Activated CD4-positive, CD25-positive, alpha-beta regulatory T cell treated with anti-CD3 and anti-CD28 coated beads, Interleukin-2, amount 50 U/mL, for 24 hours (primary cell): Measurements from ENCODE around the gene PEPD.
A peak's percentile ranks its signal among the peaks of the same experiment; 100 is the strongest.

Experiments used
- ATAC-seq, 2 donors: fragments of 150-1000 bp; cut with Tn5 transposase; one replicate each; pipeline ENCODE4 v1.10.0; 2021; ENCODE audit warnings: mild to moderate bottlenecking in 1 of 2, moderate library complexity in 1 of 2

PEPD gene

DNA sequence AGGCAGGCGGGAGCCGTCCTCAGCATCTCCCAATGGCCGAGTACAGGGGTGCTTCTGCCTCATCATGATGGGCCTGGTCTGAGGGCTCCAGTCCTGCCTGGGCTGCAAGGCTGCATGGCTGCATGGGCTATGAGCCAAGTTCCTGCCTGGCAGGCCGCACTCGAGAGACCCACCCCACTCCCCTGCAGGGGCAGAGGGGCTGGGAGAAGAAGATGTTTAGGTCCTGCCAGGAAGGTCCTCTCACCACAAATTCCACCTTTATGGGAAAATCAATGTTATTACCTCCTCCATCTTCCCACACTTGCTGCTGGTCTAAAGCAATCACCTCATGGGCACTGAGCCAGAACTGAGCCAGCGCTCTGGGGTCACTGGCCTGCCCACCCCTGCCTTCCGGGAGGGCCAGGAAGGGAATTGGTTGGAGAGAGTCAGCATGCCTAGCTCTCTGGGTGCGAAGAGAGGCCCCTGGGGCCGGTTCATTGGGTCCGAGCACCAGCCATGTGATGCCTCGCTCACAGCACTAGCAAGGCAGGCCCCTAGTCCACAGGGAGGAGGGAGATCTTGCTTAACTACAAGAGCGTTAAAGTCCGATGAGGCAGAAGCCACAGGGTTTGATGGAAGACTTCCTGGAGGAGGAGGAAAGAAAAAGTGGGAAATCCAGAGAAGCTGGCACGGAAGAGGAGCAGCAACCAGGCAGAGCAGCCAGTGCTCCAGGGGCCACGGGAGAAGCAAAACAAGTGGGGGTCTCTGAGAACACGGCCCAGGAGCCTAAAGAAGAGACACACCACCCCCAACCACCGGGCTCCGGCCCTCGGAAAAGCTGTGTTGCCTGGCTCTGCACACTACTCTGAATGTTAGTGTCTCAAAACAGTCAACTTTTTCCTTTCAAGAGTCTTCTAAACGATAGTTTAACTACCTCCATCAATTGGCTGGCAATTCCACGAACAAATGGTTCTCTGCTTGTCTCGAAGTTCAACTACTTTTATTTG lies 84.9 kb downstream of the PEPD start:
- no peak for ATAC-seq

DNA sequence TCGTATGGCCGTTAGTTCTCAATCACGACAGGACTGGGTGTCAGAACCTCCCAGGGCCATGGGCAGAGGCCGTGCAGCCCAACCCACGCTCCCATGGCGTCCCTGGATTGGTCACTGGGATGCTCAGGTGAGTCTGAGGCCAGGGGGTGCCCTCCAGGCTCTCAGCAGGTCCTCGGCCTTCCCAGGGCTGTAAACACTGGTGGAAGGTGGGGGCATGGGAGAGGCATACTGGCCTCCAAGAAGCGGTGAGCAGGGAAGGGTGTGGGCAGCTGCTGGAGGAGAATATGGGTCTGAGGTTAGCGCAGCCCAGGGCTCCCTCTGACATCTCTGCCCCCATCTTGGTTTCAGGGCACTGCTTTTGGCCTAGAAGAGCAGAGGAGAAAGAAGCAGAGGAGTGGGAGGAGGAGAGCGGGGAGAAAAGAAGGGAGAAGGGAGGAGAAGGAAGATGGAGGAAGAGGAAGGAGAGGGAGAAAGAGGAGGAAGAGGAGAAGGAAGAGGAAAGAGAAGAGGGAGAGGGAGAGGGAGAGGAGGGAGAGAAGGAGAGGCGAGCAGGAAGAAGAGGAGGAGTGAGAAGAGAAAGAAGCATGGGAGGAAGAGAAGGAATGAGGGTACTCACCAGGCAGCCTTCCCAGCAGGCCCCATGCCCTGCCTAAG lies 85.8 kb downstream of the PEPD start:
- no peak for ATAC-seq

DNA sequence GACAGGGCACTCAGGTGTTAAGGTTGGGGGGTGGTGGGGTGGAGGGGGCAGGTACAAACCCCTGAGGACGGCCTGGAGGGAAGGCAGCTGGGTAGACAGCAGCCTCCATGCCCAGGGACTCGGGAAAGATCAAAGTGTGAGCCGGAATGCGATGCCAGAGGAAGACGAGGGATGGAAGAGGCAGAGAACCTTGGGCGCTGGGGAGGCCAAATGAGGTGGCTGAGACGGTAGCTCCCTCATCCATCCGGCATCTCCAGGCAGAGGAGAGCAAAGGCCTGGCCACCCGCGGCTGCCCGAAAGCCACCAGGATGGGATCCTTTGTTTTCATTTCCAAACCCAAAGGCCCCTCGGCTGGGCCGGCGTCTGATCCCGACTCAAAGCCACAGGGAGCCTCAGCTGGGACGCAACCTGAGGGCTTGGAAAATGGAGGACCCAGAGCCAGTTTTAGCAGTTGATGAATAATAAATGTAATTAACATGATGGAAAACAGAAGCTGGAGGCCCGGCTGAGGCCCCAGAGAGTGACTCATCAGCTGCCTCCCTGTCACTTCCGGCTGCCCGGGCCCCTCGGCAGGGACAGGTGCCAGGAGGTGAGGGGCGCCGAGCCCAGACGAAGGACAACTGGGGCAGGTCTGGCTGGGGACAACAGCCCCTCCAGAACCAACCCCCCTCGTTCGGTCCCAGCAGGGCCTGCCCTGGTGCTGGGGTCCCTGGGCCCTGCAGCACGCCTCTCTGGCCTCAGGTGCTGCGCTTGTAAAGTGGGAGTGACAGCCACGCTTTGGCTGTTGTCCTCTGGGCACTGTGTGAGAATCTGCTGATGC lies 86.5 kb downstream of the PEPD start:
- ATAC-seq, result no peak

DNA sequence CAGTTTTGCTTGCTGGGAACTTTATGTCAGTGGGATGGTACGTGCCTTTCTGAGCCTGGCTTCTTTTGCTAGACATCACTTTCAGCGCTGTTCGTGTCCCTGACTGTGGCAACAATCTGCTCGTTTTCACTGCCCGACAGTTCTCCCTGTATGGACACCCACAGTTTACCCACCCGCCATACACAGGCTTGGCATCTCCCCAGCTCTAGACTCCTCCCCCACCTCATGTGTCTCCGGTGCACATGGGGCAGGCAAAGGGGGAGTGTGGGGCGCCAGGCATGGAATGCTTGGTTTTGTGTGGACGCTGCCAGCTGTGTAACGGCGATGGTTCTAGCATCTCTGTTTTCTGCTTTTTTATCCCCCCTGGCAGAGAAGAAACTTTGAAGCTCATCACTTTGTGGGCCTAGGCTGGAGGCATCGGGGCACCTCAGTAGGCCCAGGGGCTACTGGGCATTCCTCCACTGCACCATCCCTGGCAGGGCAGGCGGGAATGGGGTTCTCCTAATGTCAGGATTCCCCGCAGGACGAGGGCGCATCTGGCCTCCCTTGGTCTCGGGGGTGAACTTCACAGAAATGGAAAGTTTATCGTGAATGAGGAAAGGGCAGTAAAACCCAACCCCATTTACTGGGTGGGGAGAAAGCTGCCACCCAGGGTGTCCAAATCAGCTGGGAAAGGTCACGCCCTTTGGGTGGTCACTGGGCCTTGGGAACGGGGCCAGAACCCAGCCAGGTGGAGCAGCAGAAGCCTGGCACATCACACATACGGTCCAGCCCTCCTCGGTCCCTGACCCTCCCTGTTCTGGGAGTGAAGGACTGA lies 87.3 kb downstream of the PEPD start:
- no peak for ATAC-seq

DNA sequence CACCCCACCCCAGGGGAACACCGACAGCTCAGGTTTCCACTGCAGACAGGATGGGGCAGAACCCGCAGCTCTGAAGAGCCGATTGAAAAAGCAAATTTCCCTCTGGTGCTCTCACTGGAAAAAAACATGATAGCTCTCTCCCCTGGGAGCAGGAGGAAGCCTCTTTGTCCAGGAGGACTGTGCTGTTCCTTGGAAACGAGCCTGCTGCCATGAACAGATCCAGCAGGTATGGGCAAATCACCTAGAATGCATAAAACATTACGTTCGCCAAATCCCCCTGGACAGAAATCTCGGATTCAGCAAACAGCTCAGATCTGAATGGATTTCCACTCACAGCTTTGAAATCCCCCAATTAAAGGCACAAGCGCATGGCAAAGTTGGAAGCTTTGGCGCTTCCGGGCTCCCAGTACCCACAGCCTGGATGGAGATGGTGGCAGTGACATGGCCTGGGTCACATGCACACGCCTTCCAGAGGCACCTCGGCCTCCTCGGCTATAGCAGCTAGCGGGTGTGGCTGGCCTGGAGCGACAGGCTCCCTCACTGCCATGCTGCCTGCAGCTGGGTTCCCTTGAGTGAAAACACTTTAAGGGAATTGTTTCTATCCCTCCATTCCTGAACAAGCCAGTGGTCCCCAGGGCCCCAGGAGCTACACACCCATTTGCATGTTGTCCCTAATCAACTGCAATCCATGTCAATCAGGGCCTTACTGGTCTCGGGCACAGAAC lies 89.0 kb downstream of the PEPD start:
- ATAC-seq, result no peak

DNA sequence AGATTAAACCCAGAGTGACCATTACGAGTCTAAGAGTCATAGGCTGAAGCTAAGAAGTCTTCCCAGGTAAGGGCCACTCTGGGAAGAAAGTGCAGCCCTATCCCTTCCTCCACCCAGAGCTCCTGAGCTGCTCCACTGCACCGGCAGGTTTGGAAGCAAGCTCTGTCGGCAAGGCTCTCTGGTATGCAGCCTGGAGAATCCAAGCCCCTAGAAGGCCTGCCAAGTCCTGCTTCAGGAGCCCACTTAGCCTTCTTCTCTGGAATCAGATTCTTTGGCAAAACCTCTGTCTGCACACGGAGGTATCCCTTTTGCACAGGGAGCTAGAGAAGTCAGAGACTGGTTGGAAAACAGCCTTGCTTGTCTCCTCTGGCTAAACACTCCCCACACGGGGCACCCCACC lies 89.6 kb downstream of the PEPD start:
- ATAC-seq, result no peak

DNA sequence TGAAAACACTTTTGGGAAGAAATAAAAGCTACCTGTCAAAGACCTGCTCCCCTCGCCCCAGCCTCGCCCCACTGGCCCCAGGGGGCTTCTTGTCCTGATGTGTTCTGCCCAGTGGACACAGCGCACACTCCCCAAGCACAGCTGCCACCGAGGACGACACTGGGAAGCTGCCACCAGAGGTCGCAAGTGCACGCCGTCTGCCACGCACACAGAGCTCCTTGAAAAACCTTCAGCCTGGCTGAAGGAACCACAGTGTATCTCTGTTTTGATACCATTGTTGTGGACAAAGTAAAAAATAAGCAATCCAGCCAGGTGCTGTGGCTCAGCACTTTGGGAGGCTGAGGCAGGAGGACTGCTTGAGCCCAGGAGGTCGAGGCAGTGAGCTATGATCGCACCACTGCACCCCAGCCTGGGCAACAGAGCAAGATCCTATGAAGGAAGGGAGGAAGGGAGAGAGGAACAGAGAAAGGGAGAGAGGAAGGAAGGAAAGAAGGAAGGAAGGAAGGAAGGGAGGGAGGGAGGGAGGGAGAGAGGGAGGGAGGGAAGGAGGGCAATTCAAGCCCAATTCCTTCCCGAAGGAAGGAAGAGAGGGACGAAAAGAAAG lies 90.8 kb downstream of the PEPD start:
- peak; percentile 71 to 80 for ATAC-seq

DNA sequence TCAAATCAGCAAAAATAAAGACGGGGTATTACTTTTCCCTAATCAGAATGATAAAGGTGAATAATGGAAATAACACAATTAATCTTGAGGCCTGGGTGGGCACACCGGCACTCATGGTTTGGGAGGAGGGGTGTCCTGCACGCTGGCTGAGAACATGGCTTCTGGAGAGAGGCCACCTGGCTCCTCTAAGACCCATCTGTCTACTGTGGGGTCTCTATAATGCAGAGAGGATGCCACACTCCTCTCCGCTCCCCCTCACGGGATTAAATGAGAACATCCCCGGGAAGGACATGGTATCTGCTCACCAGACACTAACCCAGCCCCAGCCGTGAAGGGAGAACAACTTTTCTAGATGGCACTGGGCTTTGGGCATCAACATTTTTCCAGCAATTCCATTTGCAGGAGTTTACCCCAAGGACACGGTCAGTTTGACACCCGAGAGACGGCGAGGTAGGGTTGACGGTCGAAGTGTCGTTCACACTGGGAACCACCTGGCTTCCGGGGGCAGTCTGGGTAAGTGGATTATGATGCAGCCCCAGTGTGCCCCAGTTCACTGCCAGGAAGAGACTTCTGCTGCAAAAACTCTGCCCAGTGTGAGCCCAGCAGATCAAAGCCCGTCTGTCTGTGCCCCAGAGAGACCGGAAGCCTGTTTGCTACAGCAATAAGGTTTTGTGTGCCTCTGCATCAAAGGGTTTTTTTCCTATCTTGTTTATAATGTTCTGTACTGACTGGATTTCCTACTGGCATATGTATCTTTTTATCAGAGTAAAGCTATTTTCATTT lies 91.5 kb downstream of the PEPD start:
- ATAC-seq, result peak; percentile 28 to 59

DNA sequence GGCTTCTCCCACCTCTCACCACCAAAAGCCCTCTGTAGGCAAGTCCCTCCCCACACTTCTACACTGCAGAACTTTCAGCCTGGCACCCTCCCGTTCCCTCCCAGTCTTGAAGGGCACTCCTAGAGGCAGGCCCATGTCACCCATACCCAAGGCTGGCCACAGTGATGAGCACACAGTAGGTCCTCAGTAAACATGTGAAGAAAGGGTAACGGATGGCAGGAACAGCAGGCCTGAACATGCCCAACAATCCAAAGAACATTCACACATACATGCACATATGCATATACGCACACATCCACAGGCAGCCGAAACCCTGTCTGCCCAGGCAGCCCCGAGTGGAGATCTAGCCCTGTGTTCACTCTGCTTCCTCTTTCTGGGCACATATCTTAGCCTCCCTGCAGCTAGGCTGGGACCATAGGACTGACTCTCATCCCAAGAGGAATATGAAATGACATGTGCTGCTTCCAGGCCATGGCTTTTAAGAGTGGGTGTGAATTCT lies 92.9 kb downstream of the PEPD start:
- ATAC-seq, result no peak

DNA sequence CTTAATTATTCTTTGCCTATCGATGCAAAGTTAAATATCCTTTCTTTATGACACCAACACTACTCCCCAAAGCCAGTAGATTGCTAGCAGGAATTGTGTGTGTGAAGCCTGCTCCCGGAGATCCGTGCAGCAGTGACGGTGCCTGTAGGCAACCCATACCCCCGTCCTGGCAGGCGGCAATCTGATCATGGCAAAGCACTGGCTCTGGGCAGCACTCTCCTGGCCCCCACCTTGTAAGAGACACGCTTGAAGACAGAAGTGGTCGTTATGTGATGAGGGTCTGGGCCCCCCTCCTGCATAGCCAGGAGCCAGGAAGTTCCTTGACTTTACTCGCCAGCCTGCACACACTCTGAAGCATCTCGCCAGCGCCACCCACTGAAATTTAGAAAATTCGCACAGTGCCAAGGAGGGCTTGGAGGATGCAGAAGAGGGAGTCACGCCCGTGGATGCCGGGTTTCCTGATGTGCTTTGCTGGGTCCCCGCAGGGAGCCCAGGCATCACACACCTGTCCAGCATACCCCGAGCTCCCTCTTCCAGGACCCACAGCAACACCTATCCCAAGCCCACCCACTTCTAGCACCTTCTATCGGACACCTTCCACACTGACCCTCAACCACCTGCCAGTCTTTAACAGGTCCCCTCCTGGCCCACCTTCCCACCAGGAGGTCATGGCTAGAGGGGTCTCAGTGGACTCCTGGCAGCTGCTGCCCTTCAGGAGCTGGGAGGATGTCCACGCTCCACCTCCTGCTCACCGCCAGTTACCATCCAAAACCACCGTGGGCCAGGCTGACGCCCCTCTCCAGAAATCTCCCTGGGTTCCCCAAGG lies 93.6 kb downstream of the PEPD start:
- ATAC-seq, result no peak

DNA sequence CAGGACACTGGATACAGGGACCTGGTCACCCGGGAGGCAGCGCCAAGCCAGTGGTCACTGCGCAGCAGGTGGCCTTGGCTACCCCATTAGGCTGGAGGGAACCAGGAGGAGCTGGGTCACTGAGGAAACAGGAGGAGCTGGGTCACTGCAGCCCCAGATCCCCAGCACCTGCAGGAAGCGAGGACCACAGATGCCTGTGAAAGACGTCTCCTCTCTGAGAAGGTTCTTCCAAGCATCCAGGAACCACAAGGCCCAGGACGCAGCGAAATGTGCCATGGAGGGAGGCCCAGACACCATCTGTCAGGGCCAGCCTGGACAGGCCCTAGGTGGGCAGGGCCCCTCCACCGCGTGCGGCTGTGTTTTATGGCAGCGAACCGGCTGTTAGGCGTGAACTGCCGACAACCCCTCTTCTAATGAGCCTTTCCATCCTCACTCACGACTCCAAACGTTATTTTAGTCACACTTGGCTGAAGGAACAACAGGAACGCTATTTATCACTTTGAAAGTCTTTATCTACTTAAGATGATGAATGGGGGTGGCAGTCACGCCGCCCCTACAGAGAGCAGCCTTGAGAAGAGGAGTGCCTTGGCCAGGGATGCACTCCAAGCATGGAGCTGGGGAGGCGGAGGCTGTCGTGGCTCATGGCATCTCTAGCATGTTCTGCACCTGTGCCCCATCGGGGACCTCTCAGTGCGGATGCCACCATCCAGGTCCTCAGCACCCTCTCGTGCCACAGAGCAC lies 94.8 kb downstream of the PEPD start:
- no peak for ATAC-seq

DNA sequence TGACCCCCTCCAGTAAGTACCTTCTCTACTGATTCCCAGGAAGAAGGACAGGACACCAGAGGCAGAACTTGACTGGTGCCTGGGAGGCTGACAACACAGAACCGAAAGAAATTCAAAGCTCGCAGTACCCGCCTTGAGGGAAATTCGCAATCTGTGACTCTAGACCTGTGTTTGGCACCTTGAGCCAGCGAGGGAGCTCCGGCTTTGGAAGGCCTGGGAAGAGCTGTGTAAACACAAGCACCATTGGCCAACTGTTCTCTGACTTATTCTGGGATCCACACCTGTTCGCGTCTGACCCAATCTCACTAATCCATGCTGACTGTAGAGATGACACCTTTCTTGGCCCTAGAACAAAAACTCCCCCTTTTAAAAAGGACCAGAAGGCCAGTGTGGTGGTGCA lies 97.4 kb downstream of the PEPD start:
- ATAC-seq, result no peak

DNA sequence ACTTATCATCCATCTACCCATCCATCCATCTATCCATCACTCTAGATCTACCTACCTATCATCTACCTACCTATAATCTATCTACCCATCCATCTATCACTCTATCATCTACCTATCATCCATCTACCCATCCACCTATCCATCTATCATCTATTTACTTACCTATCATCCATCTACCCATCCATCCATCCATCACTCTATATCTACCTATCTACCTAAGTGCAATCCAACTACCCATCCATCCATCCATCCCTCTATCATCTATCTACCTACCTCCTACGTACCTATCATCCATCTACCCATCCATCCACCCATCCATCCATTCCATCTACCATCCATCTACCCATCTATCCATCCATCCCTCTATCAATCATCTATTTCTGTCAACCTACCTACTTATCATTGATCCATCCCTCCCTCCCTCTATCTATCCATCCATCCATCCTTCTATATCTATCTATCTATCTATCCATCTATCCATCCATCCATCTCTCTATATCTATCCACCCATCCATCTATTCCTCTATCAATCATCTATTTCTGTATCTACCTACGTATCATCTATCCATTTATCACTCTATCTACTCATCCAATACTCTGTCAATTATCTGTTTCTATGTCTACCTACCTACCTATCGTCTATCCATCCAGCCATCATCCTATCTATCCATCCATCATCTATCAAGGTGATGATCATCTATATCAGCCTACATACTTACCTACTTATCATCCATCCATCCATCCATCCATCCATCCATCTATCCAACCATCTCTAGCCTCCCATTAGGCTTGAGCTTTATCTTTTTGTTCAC lies 99.0 kb downstream of the PEPD start:
- ATAC-seq, result no peak

DNA sequence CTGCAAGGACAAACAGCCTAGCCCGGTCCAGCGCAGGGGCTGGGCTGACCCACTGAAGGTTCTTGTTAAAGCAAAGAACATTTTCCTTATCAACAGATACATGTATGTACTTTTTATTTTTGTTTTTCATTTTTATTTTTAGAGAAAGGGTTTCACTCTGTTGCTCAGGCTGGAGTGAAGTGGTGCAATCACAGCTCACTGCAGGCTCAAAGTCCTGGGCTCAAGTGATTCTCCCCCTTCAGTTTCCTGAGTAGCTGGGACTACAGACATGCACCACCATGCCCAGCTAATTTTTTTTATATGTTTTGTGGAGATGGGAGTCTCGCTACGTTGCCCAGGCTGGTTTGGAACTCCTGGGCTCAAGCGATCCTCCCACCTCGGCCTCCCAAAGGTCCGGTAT lies 100.2 kb downstream of the PEPD start:
- ATAC-seq, result no peak

DNA sequence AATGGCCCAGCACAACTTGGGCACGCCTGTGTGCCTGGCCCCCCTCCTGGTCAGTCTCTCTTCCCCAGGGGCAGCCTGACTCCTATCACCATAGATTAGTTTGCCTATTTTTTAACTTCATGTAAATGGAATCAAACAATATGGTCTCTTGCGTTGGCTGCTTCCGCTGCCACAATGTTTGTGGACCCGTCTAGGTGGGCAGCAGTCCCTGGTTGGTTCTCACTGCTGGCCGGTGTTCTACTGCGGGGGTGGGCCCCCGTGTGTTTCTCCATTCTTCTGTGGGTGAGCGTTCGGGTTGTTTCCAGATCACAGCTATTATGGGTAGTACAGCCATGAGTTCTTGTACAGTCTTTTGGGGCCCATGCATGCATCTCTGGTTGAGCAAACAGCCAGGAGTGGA lies 100.8 kb downstream of the PEPD start:
- no peak for ATAC-seq

DNA sequence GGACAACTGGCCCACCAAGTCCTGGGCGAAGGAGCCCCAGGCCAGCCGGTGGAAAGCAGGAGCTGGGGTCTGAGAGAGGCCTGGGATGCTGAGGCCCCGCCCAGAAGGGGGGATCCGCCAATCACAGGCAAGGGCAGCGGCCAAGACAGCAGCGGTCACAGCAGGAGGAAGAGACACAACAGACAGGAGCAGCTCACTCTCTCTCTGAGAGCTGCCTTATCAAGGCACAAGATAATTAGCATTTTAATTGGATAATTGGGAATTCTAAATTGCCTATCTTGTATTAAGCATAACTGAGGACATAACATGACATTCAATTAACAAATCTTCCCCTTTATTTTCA lies 101.8 kb downstream of the PEPD start:
- no peak for ATAC-seq

DNA sequence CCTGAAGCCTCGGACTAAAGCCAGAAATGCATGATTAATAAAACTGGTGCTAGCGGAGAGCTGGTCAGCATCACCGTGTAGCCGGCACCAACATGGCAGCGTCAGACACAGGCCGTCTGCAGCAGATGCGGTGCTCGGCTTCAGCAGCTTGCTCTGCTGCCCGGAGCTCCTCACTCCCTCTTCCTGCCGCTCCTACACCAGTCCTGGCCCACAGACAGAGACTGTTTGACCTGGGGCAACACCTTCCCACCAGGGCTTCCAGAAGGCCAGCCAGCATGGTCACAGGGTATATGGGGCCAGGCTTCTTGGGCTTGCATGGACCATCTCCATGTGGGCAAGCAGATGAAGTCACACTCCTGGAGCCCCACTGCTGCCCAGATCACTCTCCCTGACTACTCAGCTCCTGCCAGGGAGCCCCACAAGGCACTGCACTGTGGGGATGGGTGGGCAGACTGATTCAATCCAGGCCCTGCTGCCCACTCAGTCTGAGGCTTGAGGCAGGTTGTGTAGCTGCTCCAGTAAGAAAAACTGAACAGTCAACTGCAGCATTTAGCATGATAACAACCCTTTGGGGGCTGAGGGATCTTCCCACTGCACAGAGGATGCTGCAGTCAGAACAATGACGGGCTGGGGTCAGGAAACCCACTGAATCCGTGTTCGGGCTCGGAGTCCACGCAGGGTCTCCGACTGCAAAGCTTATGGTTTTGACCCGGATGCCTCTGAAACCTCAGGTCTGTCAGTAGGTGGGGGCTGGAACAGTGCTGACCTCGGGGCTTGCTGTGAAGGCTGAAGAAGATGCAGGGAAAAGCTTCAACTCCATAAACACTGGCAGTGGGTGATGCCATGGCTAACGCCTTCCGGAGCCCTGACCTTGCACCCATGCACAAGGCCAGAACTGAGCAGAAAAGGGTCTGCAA lies 102.5 kb downstream of the PEPD start:
- no peak for ATAC-seq
